Neural progenitor cell (in vitro differentiated cells): ENCODE measurements around the gene SERPINA9. TPM values are rescaled to one million over a fixed set of nuclear protein-coding genes. Genes with fewer than 3 reads are reported as not detected.

Experiments used
- DNase-seq: peaks from one replicate; pipeline ENCODE4 v3.0.0-alpha.2; 2016; ENCODE audit warnings: low spot score
- H2AFZ ChIP-seq: fragments of 200-600 bp; sonication (generic); replicated peaks from 2 replicates; pipeline ENCODE4 v1.6.1; 2016; ENCODE audit warnings: antibody characterized with exemption
- H3F3A ChIP-seq: fragments of 200-600 bp; sonication (generic); 2 replicates; pipeline ENCODE4 v1.6.1; 2016; ENCODE audit warnings: antibody characterized with exemption, low read depth
- H3K27ac ChIP-seq: fragments of 200-600 bp; sonication (generic); 2 replicates; pipeline ENCODE4 v1.5.1; 2016; ENCODE audit warnings: mild to moderate bottlenecking
- H3K27me3 ChIP-seq: fragments of 200-600 bp; sonication (generic); 2 replicates; pipeline ENCODE4 v1.6.1; 2016; ENCODE audit warnings: mild to moderate bottlenecking, moderate library complexity
- H3K36me3 ChIP-seq: fragments of 200-600 bp; sonication (generic); 2 replicates; pipeline ENCODE4 v1.5.1; 2016
- H3K4me1 ChIP-seq: fragments of 200-600 bp; sonication (generic); 2 replicates; pipeline ENCODE4 v1.6.1; 2016; ENCODE audit warnings: mixed run types
- H3K4me2 ChIP-seq: fragments of 200-600 bp; sonication (generic); 2 replicates; pipeline ENCODE4 v1.6.1; 2016
- H3K4me3 ChIP-seq: fragments of 200-600 bp; sonication (generic); 2 replicates; pipeline ENCODE4 v1.5.1; 2016
- H3K79me2 ChIP-seq: fragments of 200-600 bp; sonication (generic); 2 replicates; pipeline ENCODE4 v1.6.1; 2016; ENCODE audit warnings: low read depth
- H3K9ac ChIP-seq: fragments of 200-600 bp; sonication (generic); 2 replicates; pipeline ENCODE4 v1.6.1; 2016
- H3K9me3 ChIP-seq: fragments of 200-600 bp; sonication (generic); 2 replicates; pipeline ENCODE4 v1.5.1; 2016; ENCODE audit warnings: low read depth
- H4K20me1 ChIP-seq: fragments of 200-600 bp; sonication (generic); 2 replicates; pipeline ENCODE4 v1.6.1; 2016; ENCODE audit warnings: low read depth
- H3K27ac Mint-ChIP-seq: 3 replicates; pipeline ENCODE4 v1.8.0; 2021; ENCODE audit warnings: mixed read lengths
- H3K27me3 Mint-ChIP-seq: 2 replicates; pipeline ENCODE4 v1.8.0; 2022; ENCODE audit warnings: low read depth, mild to moderate bottlenecking, inconsistent platforms, moderate library complexity, mixed read lengths; ENCODE audit not compliant: insufficient read depth
- H3K36me3 Mint-ChIP-seq: 3 replicates; pipeline ENCODE4 v1.8.0; 2021; ENCODE audit warnings: mixed read lengths
- H3K4me1 Mint-ChIP-seq: 3 replicates; pipeline ENCODE4 v1.8.0; 2021; ENCODE audit warnings: mixed read lengths
- H3K4me3 Mint-ChIP-seq: 3 replicates; pipeline ENCODE4 v1.8.0; 2021; ENCODE audit warnings: mild to moderate bottlenecking, moderate library complexity, mixed read lengths
- H3K9me3 Mint-ChIP-seq: 3 replicates; pipeline ENCODE4 v1.8.0; 2020; ENCODE audit warnings: mixed read lengths
- CTCF ChIP-seq: fragments of 200-600 bp; sonication (generic); IDR thresholded peaks from 2 replicates; pipeline ENCODE4 v1.5.1; 2017; ENCODE audit warnings: antibody characterized with exemption, mild to moderate bottlenecking
- EZH2 ChIP-seq: fragments of 200-600 bp; sonication (generic); IDR thresholded peaks from 2 replicates; pipeline ENCODE4 v1.6.1; 2017; ENCODE audit warnings: antibody characterized with exemption, mild to moderate bottlenecking, moderate library complexity
- EZH2phosphoT487 ChIP-seq: fragments of 200-600 bp; sonication (generic); IDR thresholded peaks from 2 replicates; pipeline ENCODE4 v1.6.1; 2017; ENCODE audit warnings: antibody characterized with exemption
- total RNA-seq: library from RNA; depleted of rRNA; stranded (reverse); fragments of >200 nt; gene quantifications from 2 replicates; pipeline ENCODE4 v1.2.3, GENCODE V29; 2015; ENCODE audit warnings: low replicate concordance

SERPINA9 gene
- total RNA-seq: not detected in 2 replicates

- Histone ChIP-seq H3K27ac (no peak within 1 kb of the TSS), H3K9me3 (peaks cover 5% of the 10 kb centered on the region), H2AFZ (no peak within 1 kb of the TSS), H3K79me2 (no peaks in the 10 kb centered on the region), H3K4me2 (no peak within 1 kb of the TSS), H4K20me1 (no peaks in the 10 kb centered on the region), H3K4me1 (no peaks in the 10 kb centered on the region), H3F3A (no peaks in the 10 kb centered on the region), H3K9ac (no peak within 1 kb of the TSS), H3K4me3 (no peak within 1 kb of the TSS), H3K36me3 (no peaks in the 10 kb centered on the region), H3K27me3 (no peaks in the 10 kb centered on the region)
- Mint-ChIP-seq H3K4me1 (no peaks in the 10 kb centered on the region), H3K27me3 (peaks cover 3% of the 10 kb centered on the region), H3K36me3 (no peaks in the 10 kb centered on the region), H3K4me3 (no peak within 1 kb of the TSS), H3K9me3 (peaks cover 16% of the 10 kb centered on the region), H3K27ac (no peak within 1 kb of the TSS)
- TF ChIP-seq CTCF (no peak), EZH2phosphoT487 (no peak), EZH2 (no peak)
- no peak for DNase-seq
Observed at GRCh38 chr14:94476023-94476422, at the start of gene SERPINA9. Gene SERPINA9, minus strand, starts transcription at chr14:94476197. Its CDS starts 6,357 bp downstream, at chr14:94469840.

GRCh38 chr14:94524093-94524492 lies 48.1 kb upstream of the SERPINA9 start:
- peaks cover 2% of the 10 kb centered on the region for H3K9me3 Mint-ChIP-seq

GRCh38 chr14:94523265-94523664 lies 47.3 kb upstream of the SERPINA9 start:
- no peak for DNase-seq
- Histone ChIP-seq H3K79me2 (no peaks in the 10 kb centered on the region), H3K27me3 (no peaks in the 10 kb centered on the region), H2AFZ (no peak overlapping the region), H3K36me3 (no peaks in the 10 kb centered on the region), H3F3A (no peaks in the 10 kb centered on the region), H3K4me1 (no peaks in the 10 kb centered on the region), H3K27ac (no peak overlapping the region), H3K9me3 (no peaks in the 10 kb centered on the region), H3K4me2 (no peak overlapping the region), H3K9ac (no peak overlapping the region), H3K4me3 (no peak overlapping the region), H4K20me1 (no peaks in the 10 kb centered on the region)
- Mint-ChIP-seq H3K4me3 (no peak overlapping the region), H3K27ac (no peak overlapping the region), H3K9me3 (peaks cover 5% of the 10 kb centered on the region), H3K4me1 (peaks cover 8% of the 10 kb centered on the region), H3K36me3 (no peaks in the 10 kb centered on the region), H3K27me3 (peaks cover 4% of the 10 kb centered on the region)
- no peak for TF ChIP-seq EZH2phosphoT487
- TF ChIP-seq EZH2: no peak
- TF ChIP-seq CTCF: no peak

More at GRCh38 chr14:94524093-94524492, 48.1 kb upstream of the SERPINA9 start:
- Mint-ChIP-seq H3K4me1 (peaks cover 7% of the 10 kb centered on the region), H3K27me3 (peaks cover 4% of the 10 kb centered on the region), H3K4me3 (no peak overlapping the region), H3K27ac (no peak overlapping the region), H3K36me3 (no peaks in the 10 kb centered on the region)
- no peak for TF ChIP-seq EZH2phosphoT487
- TF ChIP-seq CTCF: no peak
- no peak for TF ChIP-seq EZH2
- Histone ChIP-seq H3K4me2 (no peak overlapping the region), H3K9me3 (no peaks in the 10 kb centered on the region), H3K79me2 (no peaks in the 10 kb centered on the region), H3K9ac (no peak overlapping the region), H3K27ac (no peak overlapping the region), H3K4me3 (no peak overlapping the region), H2AFZ (no peak overlapping the region), H3K27me3 (no peaks in the 10 kb centered on the region), H3K4me1 (no peaks in the 10 kb centered on the region), H3K36me3 (no peaks in the 10 kb centered on the region), H3F3A (no peaks in the 10 kb centered on the region), H4K20me1 (no peaks in the 10 kb centered on the region)
- DNase-seq: no peak
